DND-41 (cell line): ENCODE results near the gene SMPX.

ENCODE experiments used
- EZH2 ChIP-seq: IDR thresholded peaks from 3 replicates; pipeline ENCODE4 v1.6.1; 2012; ENCODE audit warnings: borderline replicate concordance, low read depth, mild to moderate bottlenecking, moderate library complexity, low read length, inconsistent platforms; ENCODE audit not compliant: severe bottlenecking
- TF ChIP-seq, protein P1 (sequence below): IDR thresholded peaks from 2 replicates; pipeline ENCODE4 v1.5.1; 2012; ENCODE audit warnings: borderline replicate concordance, low read length, moderate library complexity, mild to moderate bottlenecking; ENCODE audit not compliant: poor library complexity, severe bottlenecking; ENCODE audit errors: extremely low read depth

DNA sequence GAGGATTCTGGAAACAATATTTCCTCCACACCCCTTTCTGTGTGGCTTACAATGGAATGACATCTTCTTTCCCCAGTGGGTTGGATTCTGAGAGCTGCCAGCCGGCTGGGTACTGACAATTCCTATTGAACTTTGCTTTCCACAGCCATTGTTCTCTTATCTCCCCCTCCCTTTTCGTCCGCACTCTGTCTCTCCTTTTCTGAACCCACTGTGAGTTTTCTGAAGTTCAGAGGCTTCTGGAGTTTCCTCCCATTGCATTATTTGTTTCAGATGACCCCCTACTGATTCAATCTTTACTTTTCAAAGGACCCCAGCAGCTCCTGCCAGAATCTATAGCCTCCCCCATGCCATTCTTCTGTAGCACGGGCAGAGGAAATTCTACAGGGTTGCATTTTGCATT, 10.4 kb downstream of the SMPX start:
- no peak for TF ChIP-seq EZH2
- TF ChIP-seq, protein P1, sequence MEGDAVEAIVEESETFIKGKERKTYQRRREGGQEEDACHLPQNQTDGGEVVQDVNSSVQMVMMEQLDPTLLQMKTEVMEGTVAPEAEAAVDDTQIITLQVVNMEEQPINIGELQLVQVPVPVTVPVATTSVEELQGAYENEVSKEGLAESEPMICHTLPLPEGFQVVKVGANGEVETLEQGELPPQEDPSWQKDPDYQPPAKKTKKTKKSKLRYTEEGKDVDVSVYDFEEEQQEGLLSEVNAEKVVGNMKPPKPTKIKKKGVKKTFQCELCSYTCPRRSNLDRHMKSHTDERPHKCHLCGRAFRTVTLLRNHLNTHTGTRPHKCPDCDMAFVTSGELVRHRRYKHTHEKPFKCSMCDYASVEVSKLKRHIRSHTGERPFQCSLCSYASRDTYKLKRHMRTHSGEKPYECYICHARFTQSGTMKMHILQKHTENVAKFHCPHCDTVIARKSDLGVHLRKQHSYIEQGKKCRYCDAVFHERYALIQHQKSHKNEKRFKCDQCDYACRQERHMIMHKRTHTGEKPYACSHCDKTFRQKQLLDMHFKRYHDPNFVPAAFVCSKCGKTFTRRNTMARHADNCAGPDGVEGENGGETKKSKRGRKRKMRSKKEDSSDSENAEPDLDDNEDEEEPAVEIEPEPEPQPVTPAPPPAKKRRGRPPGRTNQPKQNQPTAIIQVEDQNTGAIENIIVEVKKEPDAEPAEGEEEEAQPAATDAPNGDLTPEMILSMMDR, result no peak
